ENCODE data around the gene CASP8AP2.

DNA sequence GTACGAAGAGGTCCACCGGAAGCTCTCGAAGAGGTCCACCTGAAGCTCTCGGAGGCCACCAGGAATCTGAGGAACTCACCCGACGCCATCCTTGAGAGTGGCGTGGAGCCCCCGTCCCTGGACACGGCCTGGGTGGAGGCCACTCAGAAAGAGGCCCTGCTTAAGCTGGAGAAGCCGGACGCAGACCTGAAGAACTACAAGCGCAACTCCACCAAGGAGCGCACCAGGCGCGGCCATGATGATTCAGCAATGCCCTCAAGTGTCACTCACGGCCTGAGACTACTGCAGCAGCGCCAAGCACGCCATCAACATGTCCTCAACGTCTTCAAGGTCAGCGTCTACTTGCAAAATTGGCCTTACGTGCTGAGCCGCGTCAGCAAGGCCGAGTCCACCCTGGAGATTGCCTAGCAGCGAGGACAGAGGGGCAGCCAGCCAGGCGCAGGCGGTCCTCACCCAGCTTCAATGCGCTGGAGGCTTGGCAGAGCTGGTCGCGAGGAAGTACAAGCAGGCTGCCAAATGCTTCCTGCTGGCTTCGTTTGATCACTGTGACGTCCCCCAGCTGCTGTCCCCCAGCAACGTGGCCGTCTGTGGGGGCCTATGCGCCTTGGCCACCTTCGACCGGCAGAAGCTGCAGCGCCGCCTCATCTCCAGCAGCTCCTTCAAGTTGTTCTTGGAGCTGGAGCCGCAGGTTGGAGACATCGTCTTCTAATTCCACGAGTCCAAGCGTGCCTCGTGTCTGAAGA, 56.9 kb downstream of the CASP8AP2 start:
- TF ChIP-seq, protein P1, sequence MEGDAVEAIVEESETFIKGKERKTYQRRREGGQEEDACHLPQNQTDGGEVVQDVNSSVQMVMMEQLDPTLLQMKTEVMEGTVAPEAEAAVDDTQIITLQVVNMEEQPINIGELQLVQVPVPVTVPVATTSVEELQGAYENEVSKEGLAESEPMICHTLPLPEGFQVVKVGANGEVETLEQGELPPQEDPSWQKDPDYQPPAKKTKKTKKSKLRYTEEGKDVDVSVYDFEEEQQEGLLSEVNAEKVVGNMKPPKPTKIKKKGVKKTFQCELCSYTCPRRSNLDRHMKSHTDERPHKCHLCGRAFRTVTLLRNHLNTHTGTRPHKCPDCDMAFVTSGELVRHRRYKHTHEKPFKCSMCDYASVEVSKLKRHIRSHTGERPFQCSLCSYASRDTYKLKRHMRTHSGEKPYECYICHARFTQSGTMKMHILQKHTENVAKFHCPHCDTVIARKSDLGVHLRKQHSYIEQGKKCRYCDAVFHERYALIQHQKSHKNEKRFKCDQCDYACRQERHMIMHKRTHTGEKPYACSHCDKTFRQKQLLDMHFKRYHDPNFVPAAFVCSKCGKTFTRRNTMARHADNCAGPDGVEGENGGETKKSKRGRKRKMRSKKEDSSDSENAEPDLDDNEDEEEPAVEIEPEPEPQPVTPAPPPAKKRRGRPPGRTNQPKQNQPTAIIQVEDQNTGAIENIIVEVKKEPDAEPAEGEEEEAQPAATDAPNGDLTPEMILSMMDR (IDR thresholded peaks at IDR 0.05; ENCODE audit: low read length), result no peak
- no peak for TF ChIP-seq EZH2 (optimal IDR thresholded peaks at IDR 0.05; ENCODE audit: low read depth, low read length)
- TF ChIP-seq EZH2phosphoT487 (IDR thresholded peaks at IDR 0.05; ENCODE audit: low read length), result no peak
